Measurements from ENCODE around the gene GPR35. TPM values are rescaled to one million over a fixed set of nuclear protein-coding genes. Genes with fewer than 3 reads are reported as not detected.

Gene GPR35
- total and polyA plus RNA-seq, 10 of the 15 experiments (the other 5 are each of a cell fraction or from before 2014, with no cell fraction given), result 0.14 to 1.6 (median 0.75) TPM; not detected in 3

GRCh38 chr2:240664622-240665021, 39.3 kb downstream of the GPR35 start:
- BruUV-seq (replicated peaks), result no TSS peak
- no peaks in the 10 kb centered on the region for H3K79me2 ChIP-seq (ENCODE audit: control insufficient read depth, insufficient read depth, low read length)
- no peak overlapping the region for H2AFZ ChIP-seq (ENCODE audit: control insufficient read depth, low read depth, low read length)
- H3K4me2 ChIP-seq (ENCODE audit: control insufficient read depth, insufficient read depth), result no peak overlapping the region
- 5% methylated on average over 1 of the region's 1 CpG for WGBS (ENCODE audit: insufficient coverage, insufficient replicate concordance, low lambda C conversion rate, missing lambda C conversion rate)
- DNase-seq (ENCODE audit: low read depth, low spot score), result no peak
- H3K27me3 ChIP-seq (replicated peaks in 1 of 2; ENCODE audit: control insufficient read depth in 2 of 2, insufficient read depth in 2 of 2, low read length in 1 of 2), result no peaks in the 10 kb centered on the region; a peak in 1 of 4 replicates
- ChIA-PET POLR2A (no interaction called here), RAD21 (ENCODE audit: unreplicated experiment) (no interaction called here), CTCF (no interaction called here), SMC1A (ENCODE audit: uncharacterized antibody, unreplicated experiment) (no interaction called here)
- intact Hi-C loops (cut with micrococcal nuclease; ENCODE audit: unreplicated experiment), result no loop called here
- peaks cover 2% of the 10 kb centered on the region; the same call in 1 of the 3 replicates for H3K9me3 ChIP-seq (replicated peaks; ENCODE audit: control insufficient read depth, insufficient read depth, low read length)
- no peak for ATAC-seq
- no peaks in the 10 kb centered on the region for H4K20me1 ChIP-seq (ENCODE audit: control insufficient read depth, insufficient read depth)
- H3K4me1 ChIP-seq (ENCODE audit: control insufficient read depth, insufficient read depth, low read length), result no peaks in the 10 kb centered on the region
- H3K27ac ChIP-seq (ENCODE audit: control insufficient read depth, insufficient read depth), result no peak overlapping the region
- H3K9ac ChIP-seq (ENCODE audit: control insufficient read depth, insufficient read depth, low read length), result no peak overlapping the region
- TF ChIP-seq HDGF (IDR thresholded peaks at IDR 0.05) (no peak), MTA2 (IDR thresholded peaks at IDR 0.05; ENCODE audit: low read depth) (no peak), TAF1 (IDR thresholded peaks at IDR 0.05; ENCODE audit: borderline replicate concordance, low read depth, low read length) (no peak), BMI1 (IDR thresholded peaks at IDR 0.05; ENCODE audit: borderline replicate concordance) (no peak), CEBPZ (IDR thresholded peaks at IDR 0.05; ENCODE audit: low read depth, low read length) (no peak), RCOR1 (conservative IDR thresholded peaks at IDR 0.05; ENCODE audit: low read depth, low read length) (no peak), ATF7 (IDR thresholded peaks at IDR 0.05; ENCODE audit: low read depth) (no peak), JUND (IDR thresholded peaks at IDR 0.05; ENCODE audit: low read depth, low read length) (no peak), RAD21 (IDR thresholded peaks at IDR 0.05; ENCODE audit: insufficient read depth, low read depth, low read length) (no peak), CHD4 (IDR thresholded peaks at IDR 0.05) (no peak), ETV6 (conservative IDR thresholded peaks at IDR 0.05 in 1 of 2, IDR thresholded peaks at IDR 0.05 in 1 of 2; ENCODE audit: borderline replicate concordance in 1 of 2, low read depth in 1 of 2) (no peak), KLF5 (IDR thresholded peaks at IDR 0.05; ENCODE audit: partially characterized antibody) (no peak), ZBTB4 (CRISPR knock-in tag; IDR thresholded peaks at IDR 0.05) (no peak), REST (IDR thresholded peaks at IDR 0.05; ENCODE audit: low read depth, low read length) (no peak)
- in situ Hi-C loops (cut with MboI), result no loop called here
- H3K4me3 ChIP-seq, result no peak overlapping the region
- FAIRE-seq, result no peak
- no peaks in the 10 kb centered on the region for H3K36me3 ChIP-seq (ENCODE audit: control insufficient read depth in 2 of 2, insufficient read depth in 2 of 2, low read length in 1 of 2)

All from GM12878 (cell line).